Measurements from ENCODE around the gene TCTN1. TPM values are rescaled to one million over a fixed set of nuclear protein-coding genes. Genes with fewer than 3 reads are reported as not detected.

TCTN1 gene
- total RNA-seq, 1 donor from 2014 or later = 31.4 TPM

GRCh38 chr12:110636516-110636915 is 22.6 kb downstream of the TCTN1 start:
- no peaks in the 10 kb centered on the region for H3K4me1 ChIP-seq
- intact Hi-C loops (cut with DNase I) = no loop called here
- H3K36me3 ChIP-seq = peaks cover 0 to 19% of the 10 kb centered on the region in 2 donors
- H3K4me3 ChIP-seq = no peak overlapping the region
- no peaks in the 10 kb centered on the region for H3K9me3 ChIP-seq
- no peaks in the 10 kb centered on the region for H3K27me3 ChIP-seq
- no peak for TF ChIP-seq POLR2A (IDR thresholded peaks at IDR 0.05)
- TF ChIP-seq CTCF (IDR thresholded peaks at IDR 0.05) = no peak
- no peak for TF ChIP-seq POLR2AphosphoS5 (IDR thresholded peaks at IDR 0.05; ENCODE audit: insufficient read depth in 1 of 2, low read depth in 1 of 2)
- H3K27ac ChIP-seq = no peak overlapping the region
- no peak for DNase-seq (ENCODE audit: extremely low spot score in 2 of 2)

GRCh38 chr12:110637869-110638441 is 24.0 kb downstream of the TCTN1 start:
- H3K27ac ChIP-seq = no peak overlapping the region
- H3K27me3 ChIP-seq = no peaks in the 10 kb centered on the region
- no peak for TF ChIP-seq CTCF (IDR thresholded peaks at IDR 0.05)
- TF ChIP-seq POLR2AphosphoS5 (IDR thresholded peaks at IDR 0.05; ENCODE audit: insufficient read depth in 1 of 2, low read depth in 1 of 2) = no peak
- no peak for TF ChIP-seq POLR2A (IDR thresholded peaks at IDR 0.05)
- H3K36me3 ChIP-seq = peaks cover 0 to 8% of the 10 kb centered on the region in 2 donors
- no peaks in the 10 kb centered on the region for H3K4me1 ChIP-seq
- no peaks in the 10 kb centered on the region for H3K9me3 ChIP-seq
- DNase-seq (ENCODE audit: extremely low spot score in 2 of 2) = no peak
- H3K4me3 ChIP-seq = no peak overlapping the region
- intact Hi-C loops (cut with DNase I) = no loop called here

- intact Hi-C loops (cut with DNase I) = no loop called here
- H3K27ac ChIP-seq = no peak overlapping the region
Measured at GRCh38 chr12:110638796-110639195, 24.9 kb downstream of the TCTN1 start.

GRCh38 chr12:110639336-110640141 is 25.6 kb downstream of the TCTN1 start:
- peaks cover 0 to 2% of the 10 kb centered on the region in 2 donors for H3K36me3 ChIP-seq
- H3K27ac ChIP-seq = no peak overlapping the region
- TF ChIP-seq POLR2AphosphoS5 (IDR thresholded peaks at IDR 0.05; ENCODE audit: insufficient read depth in 1 of 2, low read depth in 1 of 2) = no peak
- TF ChIP-seq CTCF (IDR thresholded peaks at IDR 0.05) = no peak
- no peak for TF ChIP-seq POLR2A (IDR thresholded peaks at IDR 0.05)
- no peaks in the 10 kb centered on the region for H3K9me3 ChIP-seq
- intact Hi-C loops (cut with DNase I) = no loop called here
- H3K4me1 ChIP-seq = no peaks in the 10 kb centered on the region
- no peak for DNase-seq (ENCODE audit: extremely low spot score in 2 of 2)
- H3K4me3 ChIP-seq = no peak overlapping the region
- H3K27me3 ChIP-seq = no peaks in the 10 kb centered on the region

More at GRCh38 chr12:110638796-110639195, 24.9 kb downstream of the TCTN1 start:
- no peaks in the 10 kb centered on the region for H3K27me3 ChIP-seq
- no peak overlapping the region for H3K4me3 ChIP-seq
- H3K36me3 ChIP-seq = no peaks in the 10 kb centered on the region
- no peaks in the 10 kb centered on the region for H3K9me3 ChIP-seq
- no peak for DNase-seq (ENCODE audit: extremely low spot score in 2 of 2)
- no peaks in the 10 kb centered on the region for H3K4me1 ChIP-seq
- TF ChIP-seq POLR2AphosphoS5 (IDR thresholded peaks at IDR 0.05; ENCODE audit: insufficient read depth in 1 of 2, low read depth in 1 of 2) (no peak), CTCF (IDR thresholded peaks at IDR 0.05) (no peak), POLR2A (IDR thresholded peaks at IDR 0.05) (no peak)

All from vagina (tissue), 2 donors.